Hair follicular keratinocyte (primary cell): Measurements from ENCODE around the gene MATN1. TPM values are rescaled to one million over a fixed set of nuclear protein-coding genes. Genes with fewer than 3 reads are reported as not detected.

Experiments used
- total RNA-seq: library from RNA; depleted of rRNA; stranded (reverse); fragments of >200 nt; gene quantifications from 2 replicates; pipeline ENCODE4 v1.2.3, GENCODE V29; 2015

MATN1 gene, protein sequence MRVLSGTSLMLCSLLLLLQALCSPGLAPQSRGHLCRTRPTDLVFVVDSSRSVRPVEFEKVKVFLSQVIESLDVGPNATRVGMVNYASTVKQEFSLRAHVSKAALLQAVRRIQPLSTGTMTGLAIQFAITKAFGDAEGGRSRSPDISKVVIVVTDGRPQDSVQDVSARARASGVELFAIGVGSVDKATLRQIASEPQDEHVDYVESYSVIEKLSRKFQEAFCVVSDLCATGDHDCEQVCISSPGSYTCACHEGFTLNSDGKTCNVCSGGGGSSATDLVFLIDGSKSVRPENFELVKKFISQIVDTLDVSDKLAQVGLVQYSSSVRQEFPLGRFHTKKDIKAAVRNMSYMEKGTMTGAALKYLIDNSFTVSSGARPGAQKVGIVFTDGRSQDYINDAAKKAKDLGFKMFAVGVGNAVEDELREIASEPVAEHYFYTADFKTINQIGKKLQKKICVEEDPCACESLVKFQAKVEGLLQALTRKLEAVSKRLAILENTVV
- total RNA-seq = not detected in 2 replicates

DNA sequence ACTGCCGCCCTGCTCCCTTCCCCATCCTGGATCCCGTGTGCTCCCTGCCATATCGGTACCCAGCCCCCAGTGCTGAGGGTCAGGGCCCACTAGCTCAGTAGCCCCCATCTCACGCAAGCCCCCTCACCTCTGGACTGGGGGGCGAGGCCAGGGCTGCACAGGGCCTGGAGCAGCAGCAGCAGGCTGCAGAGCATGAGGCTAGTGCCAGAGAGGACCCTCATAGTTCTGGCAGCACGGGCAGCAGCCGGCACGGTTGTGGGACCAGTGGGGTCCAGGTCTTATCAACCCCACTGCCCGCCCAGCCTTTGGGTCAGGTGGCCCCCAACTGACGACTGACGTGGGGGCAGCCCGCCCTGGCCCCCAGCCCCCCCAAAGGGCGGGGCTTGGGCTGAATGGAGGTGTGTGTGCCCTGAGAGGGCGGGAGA, at the start of gene MATN1:
Gene MATN1, minus strand, starts transcription at position 255 of the 425 bp plus-strand sequence. Its CDS starts 34 bp downstream, at position 221.

DNA sequence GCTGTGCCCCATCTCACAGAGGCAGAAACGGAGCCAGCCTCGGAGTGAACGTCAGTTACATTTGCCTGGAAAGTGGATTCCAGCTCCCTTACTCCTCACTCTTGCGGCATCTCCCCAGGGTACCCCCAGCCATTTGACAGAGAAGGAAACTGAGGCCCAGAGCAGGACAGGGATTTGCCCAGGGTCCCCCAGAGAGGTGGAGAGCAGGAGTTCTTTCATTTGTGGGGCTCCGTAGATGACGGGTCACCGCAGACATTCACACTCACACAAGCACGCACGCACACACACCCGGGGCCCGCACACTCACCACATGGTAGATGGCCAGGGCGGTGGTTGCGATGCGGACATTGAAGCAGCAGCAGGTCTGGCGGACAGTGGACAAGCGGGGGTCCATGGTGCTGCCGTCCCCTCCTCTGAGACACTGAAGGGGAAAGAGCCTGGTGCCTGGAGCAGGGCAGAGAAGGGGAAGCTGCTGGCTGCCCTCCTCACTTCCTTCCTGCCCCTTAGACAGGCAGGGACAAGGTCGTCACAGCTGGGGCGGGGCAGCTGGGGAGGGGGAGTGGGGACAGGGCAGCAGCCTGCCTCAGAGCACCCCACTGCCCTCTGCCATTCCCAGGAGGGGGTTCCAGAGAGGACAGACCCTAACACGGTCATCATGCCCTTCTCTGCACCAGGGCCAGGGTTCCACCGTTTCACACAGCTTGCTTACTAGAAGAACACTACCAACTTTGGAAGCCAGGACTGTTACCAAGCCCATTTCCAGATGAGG, 34.2 kb upstream of the MATN1 start, which contains the start of gene LAPTM5:
Gene LAPTM5, minus strand, starts transcription at position 423 of the 769 bp plus-strand sequence. Its CDS starts 29 bp downstream, at position 394.

Other genes with a start within 250 kb of the MATN1 start
- gene LAPTM5, start 34.2 kb upstream of the MATN1 start, total RNA-seq = 0.42 and 0.55 TPM in 2 replicates
- gene SDC3, start 185.2 kb upstream of the MATN1 start, total RNA-seq = 5.4 and 10.5 TPM in 2 replicates